GM19043 (cell line): Measurements from ENCODE around the gene KRT39.
"Not testable (repeated sequence)": the region's sequence is repeated elsewhere in the genome, so short reads cannot be mapped to it uniquely, and the experiment has no call there.

Experiments used
- ATAC-seq: cut with Tn5 transposase; IDR thresholded peaks from one replicate; pipeline ENCODE4 v1.9.1; 2021; ENCODE audit warnings: low read depth; ENCODE audit not compliant: unreplicated experiment

The KRT39 gene

DNA sequence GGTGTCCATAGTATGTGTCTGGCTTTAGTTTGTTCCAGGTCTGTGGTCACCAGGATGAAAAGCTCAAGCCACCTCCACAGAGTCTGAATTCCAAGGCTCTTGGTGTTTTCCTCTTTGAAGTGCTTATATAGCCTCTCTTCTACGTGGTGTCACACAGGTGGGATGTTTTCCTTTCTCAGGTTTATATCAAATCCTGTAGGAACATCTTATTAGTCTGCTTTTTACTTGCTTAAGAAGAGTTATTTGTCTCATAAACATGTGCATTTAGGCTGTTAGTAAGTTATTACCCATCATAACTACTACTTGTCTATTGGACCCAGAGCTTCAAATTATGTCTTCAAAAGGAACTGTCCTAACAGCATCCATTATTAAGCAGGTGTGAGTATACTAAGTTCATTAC is at the start of gene KRT39:
TSS of gene KRT39 (minus strand) at position 101 of the 400 bp plus-strand sequence. CDS start at position 9, 92 bp downstream.
- no peak for ATAC-seq

GRCh38 chr17:41015454-41015853 is 48.7 kb upstream of the KRT39 start:
- no peak for ATAC-seq

DNA sequence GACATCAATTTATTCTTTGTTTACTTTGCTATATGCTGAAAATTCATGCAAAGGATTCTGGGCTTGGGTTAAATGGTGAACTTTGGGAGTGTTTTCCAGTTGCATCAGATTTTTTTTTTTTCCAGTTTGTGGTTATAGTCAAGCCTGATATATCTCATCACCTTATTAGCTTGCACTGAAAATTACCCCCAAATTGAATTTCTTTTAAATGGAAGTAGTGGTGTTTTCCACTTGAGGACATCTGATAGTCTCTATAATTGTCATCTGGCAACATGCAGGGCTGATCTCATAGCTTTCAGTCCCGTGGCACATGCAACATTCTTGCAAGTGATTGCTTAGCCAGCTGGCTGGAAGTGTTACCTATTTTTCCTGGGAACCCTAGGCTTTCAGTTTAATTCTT is 46.9 kb upstream of the KRT39 start:
- ATAC-seq: no peak

DNA sequence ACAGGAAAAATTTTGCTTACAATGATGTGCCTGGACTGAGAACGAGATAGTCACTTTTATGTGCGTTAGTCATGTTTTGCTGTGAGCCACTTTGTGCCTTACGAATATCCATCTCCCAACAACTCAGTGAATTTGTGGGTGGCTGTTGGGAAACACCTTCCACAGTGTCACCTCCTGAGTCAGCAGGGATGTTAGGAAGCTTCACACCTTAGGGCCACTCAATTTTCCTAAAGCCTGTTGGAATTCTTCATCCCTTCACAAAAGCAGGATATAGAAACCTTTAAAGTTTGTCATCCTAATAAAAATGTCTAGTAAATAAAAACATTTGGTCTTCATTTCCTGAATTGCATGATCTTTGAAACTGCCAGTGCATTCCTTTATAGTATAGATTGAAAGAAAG is 46.4 kb upstream of the KRT39 start:
- ATAC-seq: no peak

DNA sequence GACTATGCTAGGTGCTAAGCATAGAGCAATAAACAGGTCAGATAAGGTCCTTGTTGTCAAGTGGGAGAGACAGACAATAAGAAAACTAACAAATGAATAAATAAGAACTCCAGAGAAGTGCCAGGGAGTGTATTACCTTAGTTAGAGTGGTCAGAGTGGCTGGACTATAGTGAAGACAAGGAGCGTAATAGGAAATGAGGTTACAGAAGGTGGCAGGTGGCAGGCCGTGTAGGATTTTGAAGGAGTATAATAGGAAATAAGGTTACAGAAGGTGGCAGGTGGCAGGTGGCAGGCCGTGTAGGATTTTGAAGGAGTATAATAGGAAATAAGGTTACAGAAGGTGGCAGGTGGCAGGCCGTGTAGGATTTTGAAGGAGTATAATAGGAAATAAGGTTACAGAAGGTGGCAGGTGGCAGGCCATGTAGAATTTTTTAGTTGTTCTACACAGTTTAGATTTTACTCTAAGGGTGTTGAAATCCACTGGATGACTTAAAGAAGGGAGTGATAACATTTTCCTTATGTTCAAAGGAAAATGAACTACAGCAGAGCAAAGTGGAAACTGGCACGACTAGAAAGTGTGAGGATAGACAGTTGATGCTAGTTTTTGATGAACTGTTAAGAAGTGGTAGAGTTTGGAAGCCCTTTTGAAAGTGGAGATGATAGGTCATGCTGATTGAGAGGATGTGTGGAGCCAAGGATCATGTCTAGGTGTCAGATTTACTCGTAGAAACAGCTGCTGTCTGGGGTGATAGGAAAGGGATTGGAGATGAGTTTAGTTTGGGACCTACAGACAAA is 45.8 kb upstream of the KRT39 start:
- no peak for ATAC-seq

DNA sequence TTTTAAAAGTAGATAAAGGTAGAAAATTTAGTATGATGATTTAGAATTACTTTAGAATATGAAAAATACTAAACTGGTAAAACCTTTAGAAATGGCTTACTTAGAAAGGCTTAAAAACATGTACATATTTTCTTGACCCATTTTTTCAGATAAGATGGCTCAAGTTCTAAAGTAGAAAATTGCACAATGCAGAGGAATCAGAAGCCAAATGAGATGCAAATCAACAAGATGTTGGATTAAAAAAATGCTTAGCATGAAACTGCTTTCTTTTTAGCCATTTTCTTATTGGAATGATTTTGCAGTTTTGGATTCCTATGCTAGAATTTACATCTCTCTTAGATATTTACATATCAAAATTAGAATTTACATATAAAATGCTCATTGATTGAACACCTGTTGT is 43.7 kb upstream of the KRT39 start:
- ATAC-seq: no peak

GRCh38 chr17:41009936-41010335 is 43.2 kb upstream of the KRT39 start:
- ATAC-seq: no peak

DNA sequence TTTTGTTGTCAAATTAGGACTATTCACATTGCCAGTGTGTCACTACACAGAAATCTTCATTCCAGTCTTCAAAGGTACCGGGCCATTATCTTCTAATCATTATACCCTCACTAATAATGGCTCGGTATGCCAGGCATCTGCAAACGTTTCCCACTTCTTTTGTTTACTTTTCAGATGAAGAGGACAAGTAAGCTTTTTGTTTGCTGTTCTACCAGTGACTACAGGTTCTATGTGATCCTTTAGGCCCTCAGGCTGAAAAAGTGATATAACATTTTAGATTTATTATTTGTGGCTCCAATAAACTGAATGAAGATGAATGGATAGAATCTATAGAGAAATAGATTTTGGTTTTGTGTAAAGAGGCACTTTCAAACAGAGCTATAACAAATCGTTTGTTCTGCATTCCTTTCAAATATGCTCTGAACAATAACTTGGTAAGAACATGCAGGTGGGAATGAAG is 42.6 kb upstream of the KRT39 start:
- ATAC-seq: no peak

DNA sequence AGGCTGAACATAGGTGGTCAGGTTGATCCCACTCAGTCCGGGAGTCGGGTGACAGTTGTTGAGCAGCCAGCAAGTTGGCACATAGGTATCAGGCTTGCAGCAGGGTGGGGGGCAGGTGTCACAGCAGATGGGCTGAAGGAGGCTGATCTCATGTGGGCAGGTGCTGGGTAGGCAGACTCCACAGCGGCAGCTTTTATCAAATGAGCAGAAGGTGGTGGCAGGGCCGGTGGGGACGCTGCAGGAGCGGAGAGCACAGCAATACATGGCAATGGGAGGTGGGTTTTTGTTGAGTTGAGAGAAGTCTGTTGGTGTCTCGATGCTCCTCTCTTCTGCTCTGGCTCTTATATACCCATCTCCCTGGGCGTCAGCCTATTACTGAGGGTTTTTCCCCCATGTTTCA is 42.1 kb upstream of the KRT39 start, which contains the start of gene KRTAP3-1:
TSS of gene KRTAP3-1 (minus strand) at position 318 of the 400 bp plus-strand sequence. CDS start at position 264, 54 bp downstream.
- no peak for ATAC-seq

DNA sequence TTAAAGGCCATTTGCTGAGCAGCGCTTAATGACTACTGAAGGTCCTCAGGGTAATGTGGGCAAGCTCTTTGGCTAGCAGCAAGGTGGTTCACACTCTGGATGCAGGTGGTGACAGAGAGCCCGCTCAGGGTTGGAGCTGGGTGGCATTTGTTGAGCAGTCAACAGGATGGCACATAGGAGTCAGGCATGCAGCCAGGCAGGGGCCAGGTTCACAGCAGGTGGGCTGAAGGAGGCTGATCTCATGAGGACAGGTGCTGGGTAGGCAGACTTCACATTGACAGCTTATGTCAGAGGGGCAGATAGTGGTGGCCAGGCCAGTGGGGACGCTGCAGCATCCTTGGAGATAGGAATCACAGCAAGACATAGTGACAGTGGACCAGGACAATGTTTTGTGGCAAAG is 37.6 kb upstream of the KRT39 start:
- no peak for ATAC-seq

DNA sequence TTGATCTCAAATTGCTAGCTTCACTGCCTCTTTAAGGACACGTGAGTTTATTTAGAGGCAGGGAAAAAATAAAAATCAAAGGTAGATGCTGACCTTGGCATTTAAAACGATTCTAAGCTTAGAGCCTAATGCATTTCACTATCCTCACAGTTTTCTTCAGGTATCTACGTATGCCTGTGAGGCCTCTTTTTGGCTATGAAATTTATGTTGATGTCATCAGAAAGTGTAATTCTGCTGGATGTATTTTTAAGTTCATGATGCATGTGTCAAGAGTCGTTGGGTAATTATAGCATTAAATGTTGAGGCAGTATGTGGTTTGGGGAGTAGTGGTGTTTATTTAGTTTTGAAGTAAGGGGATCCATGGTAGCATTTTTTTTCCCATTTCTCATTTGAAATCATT is 37.2 kb upstream of the KRT39 start:
- ATAC-seq: no peak

- no peak for ATAC-seq
These were observed 36.1 kb upstream of the KRT39 start for GRCh38 chr17:41002814-41003213.

DNA sequence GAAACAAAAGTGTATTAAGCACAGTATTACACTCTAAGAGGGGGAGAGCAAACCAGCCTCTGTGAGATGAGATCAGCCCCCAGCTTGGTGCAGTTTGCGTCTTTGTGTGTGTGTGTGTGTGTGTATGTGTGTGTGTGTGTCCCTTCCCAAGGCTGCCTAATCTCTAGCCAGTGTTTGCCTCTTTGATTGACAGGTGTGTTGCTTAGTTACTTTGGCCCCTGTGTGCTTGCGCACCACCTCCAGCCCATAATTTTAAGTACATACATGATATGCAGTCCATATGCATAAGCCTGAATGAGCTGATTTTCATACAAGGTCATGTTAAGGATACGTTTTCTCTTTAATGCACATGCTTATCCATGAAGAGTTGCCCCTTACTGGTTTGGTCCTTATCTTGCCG is 35.0 kb upstream of the KRT39 start:
- no peak for ATAC-seq

GRCh38 chr17:40999563-40999962 is 32.8 kb upstream of the KRT39 start, which contains the start of gene KRTAP3-2:
Gene KRTAP3-2 (minus strand): TSS chr17:40999906. CDS start chr17:40999853, 53 bp downstream.
- not testable (repeated sequence) for ATAC-seq

DNA sequence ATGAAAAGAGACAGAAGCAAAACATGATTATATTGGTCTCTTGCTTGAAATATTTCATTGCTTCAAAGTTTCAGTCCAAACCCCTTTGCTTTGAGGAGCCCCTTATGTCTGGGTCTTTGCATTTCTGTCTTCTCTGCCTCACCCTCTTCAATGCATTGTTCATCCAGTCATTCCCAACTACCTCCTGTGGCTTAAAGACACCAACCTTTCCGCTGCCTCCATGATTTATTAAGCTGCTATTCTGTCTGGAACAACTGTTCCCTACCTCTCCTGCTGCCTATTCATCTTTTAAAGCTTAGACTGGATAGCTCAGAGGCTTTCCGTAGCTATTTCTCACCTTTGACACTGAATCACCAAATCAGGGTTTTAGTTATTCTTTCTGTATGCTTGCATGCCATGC is 30.6 kb upstream of the KRT39 start:
- no peak for ATAC-seq

GRCh38 chr17:40996829-40997228 is 30.1 kb upstream of the KRT39 start:
- ATAC-seq: no peak

- no peak for ATAC-seq
These were observed 28.4 kb upstream of the KRT39 start for GRCh38 chr17:40995116-40995515.

DNA sequence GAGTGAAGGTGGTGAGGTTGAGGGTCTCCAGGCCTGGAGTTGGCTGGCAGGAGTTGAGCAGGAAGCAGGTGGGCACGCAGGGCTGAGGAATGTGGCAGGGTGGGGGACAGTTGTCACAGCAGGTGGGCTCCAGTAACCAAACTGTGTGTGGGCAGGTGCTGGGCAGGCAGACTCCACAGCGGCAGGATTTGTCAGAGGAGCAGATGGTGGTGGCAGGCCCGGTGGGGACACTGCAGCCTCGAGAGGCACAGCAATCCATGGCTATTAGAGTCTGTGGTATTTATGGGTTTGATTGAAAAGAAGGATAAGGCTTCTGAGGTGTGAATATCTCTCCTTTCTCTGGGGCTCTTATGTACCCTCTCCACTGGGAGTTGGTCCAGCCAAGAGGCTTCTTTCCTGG is 27.1 kb upstream of the KRT39 start, which contains the start of gene KRTAP3-3:
TSS of gene KRTAP3-3 (minus strand) at position 326 of the 400 bp plus-strand sequence. CDS start at position 259, 67 bp downstream.
- no peak for ATAC-seq

GRCh38 chr17:40993084-40993483 is 26.3 kb upstream of the KRT39 start:
- no peak for ATAC-seq

DNA sequence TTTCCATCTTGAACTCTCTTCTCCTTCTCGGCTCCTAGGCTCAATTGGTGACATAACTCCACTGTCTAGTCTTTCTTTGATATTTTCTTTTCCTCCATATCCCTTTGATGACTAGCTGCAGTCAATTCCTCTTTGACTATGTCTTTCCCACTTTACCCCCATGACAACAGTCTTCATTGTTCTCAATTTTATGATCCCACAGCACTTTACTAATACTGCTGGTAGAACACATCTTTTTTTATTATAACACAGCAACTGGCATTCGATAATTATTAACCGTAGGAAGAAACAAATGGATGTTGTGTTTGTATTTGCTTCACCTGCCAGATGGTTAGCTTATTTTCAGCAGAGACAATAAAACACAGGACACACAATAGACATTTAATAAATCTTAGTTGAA is 25.9 kb upstream of the KRT39 start:
- ATAC-seq: no peak

DNA sequence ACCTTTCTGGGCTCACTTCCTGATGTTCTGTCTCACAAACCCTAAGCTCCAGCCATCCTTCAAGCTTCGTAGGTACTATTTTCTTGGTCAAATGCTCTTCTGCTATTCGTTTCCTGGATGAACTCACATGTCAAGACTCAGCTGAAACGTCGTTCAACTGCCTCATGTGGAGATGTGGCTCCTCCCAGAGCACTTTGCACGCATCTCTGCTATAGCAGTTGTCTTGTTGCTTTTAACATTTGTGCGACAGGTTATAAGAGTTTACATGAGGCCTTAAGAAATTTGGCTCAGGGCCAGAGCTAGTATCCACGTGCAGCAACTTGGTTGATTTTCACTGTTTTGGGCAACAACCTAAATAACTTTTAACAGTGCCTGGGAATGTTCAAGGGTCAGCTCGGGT is 20.2 kb upstream of the KRT39 start:
- no peak for ATAC-seq

- no peak for ATAC-seq
These were observed 17.5 kb upstream of the KRT39 start, which contains the start of gene KRT40 for GRCh38 chr17:40984226-40984625. Gene KRT40 (minus strand): TSS chr17:40984326. CDS start chr17:40984273, 53 bp downstream.
